ENCODE measurements around the gene AK1.

DNA sequence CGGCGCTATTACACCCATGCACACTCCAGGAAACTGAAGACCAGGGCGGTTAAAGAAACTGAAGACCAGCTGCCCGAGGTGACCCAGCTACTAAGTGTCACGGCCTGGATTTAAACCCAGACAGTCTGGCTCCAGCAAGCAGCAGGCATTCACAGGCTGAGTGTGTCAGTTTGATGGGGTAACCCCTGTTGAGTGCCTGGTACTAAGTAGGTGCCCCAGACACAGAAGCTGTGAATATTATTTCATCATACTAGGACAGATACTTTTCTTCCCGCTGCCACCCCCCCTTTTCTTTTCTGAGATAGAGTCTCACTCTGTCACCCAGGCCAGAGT, 30.3 kb downstream of the AK1 start:
- TF ChIP-seq POLR2A (IDR thresholded peaks at IDR 0.05; ENCODE audit: low read length), result no peak
- TF ChIP-seq GATA1 (IDR thresholded peaks at IDR 0.05; ENCODE audit: low read depth, low read length), result no peak

Data from erythroblast (primary cell).